Transverse colon (tissue), 4 donors: ENCODE results near the gene PLA2G4E. TPM values are rescaled to one million over a fixed set of nuclear protein-coding genes. Genes with fewer than 3 reads are reported as not detected.

Source experiments
- DNase-seq: peaks from one replicate; pipeline ENCODE4 v3.0.0-alpha.2; 2019
- H3K27ac ChIP-seq, 4 donors: fragments of 200-600 bp; sonication (generic); 2 replicates each; pipeline ENCODE4 v1.5.1; 2016 to 2018; ENCODE audit warnings: inconsistent platforms in 4 of 4
- H3K27me3 ChIP-seq: fragments of 200-600 bp; sonication (generic); 2 replicates; pipeline ENCODE4 v1.5.1; 2017; ENCODE audit warnings: inconsistent platforms
- H3K36me3 ChIP-seq, 4 donors: fragments of 200-600 bp; sonication (generic); 2 replicates each; pipeline ENCODE4 v1.5.1; 2017 to 2019; ENCODE audit warnings: inconsistent platforms in 4 of 4
- H3K4me1 ChIP-seq, 4 donors: fragments of 200-600 bp; sonication (generic); 2 replicates each; pipeline ENCODE4 v1.5.1; 2017 to 2020; ENCODE audit warnings: inconsistent platforms in 4 of 4
- H3K4me3 ChIP-seq, 4 donors: fragments of 200-600 bp; sonication (generic); 1 replicate in 1 of 4; 2 replicates in 3 of 4; pipeline versions ENCODE4 v1.5.1 to v1.6.1; 2017 to 2019; ENCODE audit warnings: inconsistent platforms in 4 of 4
- H3K9me3 ChIP-seq, 2 donors: fragments of 200-600 bp; sonication (generic); 2 replicates each; pipeline ENCODE4 v1.5.1; 2017 to 2019; ENCODE audit warnings: inconsistent platforms in 2 of 2
- CTCF ChIP-seq, 5 experiments: fragments of 200-600 bp in 3 of 5; fragments of 450-650 bp in 2 of 5; sonication (generic) in 3 of 5; IDR thresholded peaks; 1 replicate in 2 of 5; 2 replicates in 3 of 5; pipeline ENCODE4 v1.5.1; 2016 to 2017; ENCODE audit warnings: antibody characterized with exemption in 5 of 5, inconsistent platforms in 3 of 5, mild to moderate bottlenecking in 2 of 5, moderate library complexity in 1 of 5
- EP300 ChIP-seq: sonication (generic); formaldehyde crosslinking; IDR thresholded peaks from one replicate; pipeline ENCODE4 v1.6.1; 2017; ENCODE audit warnings: antibody characterized with exemption, low read depth
- POLR2A ChIP-seq: fragments of 450-650 bp; IDR thresholded peaks from one replicate; pipeline ENCODE4 v1.6.1; 2016; ENCODE audit warnings: antibody characterized with exemption, mild to moderate bottlenecking, moderate library complexity
- POLR2AphosphoS5 ChIP-seq, 3 donors: sonication (generic); formaldehyde crosslinking; IDR thresholded peaks; one replicate each; pipeline ENCODE4 v1.6.1; 2016; ENCODE audit warnings: antibody characterized with exemption in 3 of 3
- WGBS, 2 donors: methylation state at CpG; one replicate each; pipeline ENCODE4 v1.1.5; 2018; ENCODE audit warnings: low coverage in 1 of 2; 5-methylcytosine and 5-hydroxymethylcytosine counted together
- in situ Hi-C, 4 donors: fragments of 200-750 bp; cut with MboI; loops; one replicate each; pipeline versions ENCODE4 v1.15.0 to v1.15.1; 2017; ENCODE audit warnings: low sequenced_read_pairs in 3 of 4, low pct_ligation_motif_present in 1 of 4, low pct_unique_long_range_greater_than_20kb in 1 of 4
- intact Hi-C: fragments of 100-400 bp; cut with DNase I; formaldehyde crosslinking; loops from one replicate; pipeline ENCODE4 v1.15.1; 2023; ENCODE audit warnings: low total_unique reads
- total RNA-seq, 4 donors: library from RNA; depleted of rRNA; stranded (reverse); fragments of >200 nt; gene quantifications; one replicate each; pipeline ENCODE4 v1.1.0, GENCODE V29; 2016

The PLA2G4E gene
- total RNA-seq, 4 donors from 2014 or later = 0.32 TPM; not detected in 3

GRCh38 chr15:41977757-41978383 is 43.0 kb downstream of the PLA2G4E start:
- Histone ChIP-seq H3K36me3 (no peaks in the 10 kb centered on the region), H3K27ac (no peak overlapping the region), H3K27me3 (no peaks in the 10 kb centered on the region), H3K4me1 (peaks cover 5 to 31% (median 24%) of the 10 kb centered on the region in 4 donors), H3K4me3 (no peak overlapping the region), H3K9me3 (no peaks in the 10 kb centered on the region)
- no peak for TF ChIP-seq POLR2A
- TF ChIP-seq POLR2AphosphoS5 (IDR thresholded peaks at IDR 0.05) = no peak
- no peak for TF ChIP-seq CTCF (IDR thresholded peaks at IDR 0.05)
- no peak for TF ChIP-seq EP300
- no peak for DNase-seq
- in situ Hi-C loops = no loop called here
- intact Hi-C loops = no loop called here
- 83 to 86% methylated on average over 6 of the region's 6 CpGs for WGBS, 2 donors

- DNase-seq = no peak
- intact Hi-C loops = no loop called here
- 63 to 67% methylated on average over 1 to 2 of the region's 2 CpGs for WGBS, 2 donors
- H3K27me3 ChIP-seq = no peaks in the 10 kb centered on the region
- no peaks in the 10 kb centered on the region for H3K36me3 ChIP-seq
- TF ChIP-seq EP300 (no peak), CTCF (IDR thresholded peaks at IDR 0.05) (no peak), POLR2AphosphoS5 (IDR thresholded peaks at IDR 0.05) (no peak), POLR2A (no peak)
- in situ Hi-C loops = no loop called here
- H3K27ac ChIP-seq = no peak overlapping the region
- H3K4me1 ChIP-seq = peaks cover 5 to 33% (median 24%) of the 10 kb centered on the region in 4 donors
- no peak overlapping the region for H3K4me3 ChIP-seq
- no peaks in the 10 kb centered on the region for H3K9me3 ChIP-seq
These were observed 45.2 kb downstream of the PLA2G4E start for GRCh38 chr15:41975669-41976068.

GRCh38 chr15:41974041-41974440 is 46.8 kb downstream of the PLA2G4E start:
- no peak for DNase-seq
- H3K27me3 ChIP-seq = no peaks in the 10 kb centered on the region
- H3K4me3 ChIP-seq = no peak overlapping the region
- H3K36me3 ChIP-seq = no peaks in the 10 kb centered on the region
- no peak for TF ChIP-seq POLR2A
- no peak for TF ChIP-seq EP300
- no peak for TF ChIP-seq POLR2AphosphoS5 (IDR thresholded peaks at IDR 0.05)
- TF ChIP-seq CTCF (IDR thresholded peaks at IDR 0.05) = no peak
- peaks cover 0 to 42% (median 29%) of the 10 kb centered on the region in 4 donors for H3K4me1 ChIP-seq
- in situ Hi-C loops = no loop called here
- intact Hi-C loops = no loop called here
- no peaks in the 10 kb centered on the region for H3K9me3 ChIP-seq
- 13 to 56% methylated on average over 1 of the region's 1 CpG for WGBS, 2 donors
- H3K27ac ChIP-seq = peak overlapping the region; percentile 21 to 96 (median 88)

- Histone ChIP-seq H3K4me1 (peaks cover 0 to 57% (median 35%) of the 10 kb centered on the region in 4 donors), H3K27me3 (no peaks in the 10 kb centered on the region), H3K27ac (peak within 1 kb of the TSS; percentile 82 to 96 (median 92)), H3K36me3 (no peaks in the 10 kb centered on the region), H3K4me3 (peak within 1 kb of the TSS; percentile 67 to 94 (median 76)), H3K9me3 (no peaks in the 10 kb centered on the region)
- intact Hi-C loops (no loop called here), in situ Hi-C loops (no loop called here)
- 1 to 25% methylated on average over 4 to 66 of the region's 72 CpGs for WGBS, 2 donors
- peak; percentile 99 for DNase-seq
- TF ChIP-seq POLR2AphosphoS5 (IDR thresholded peaks at IDR 0.05) (peak; percentile 91 to 97 (median 94)), CTCF (IDR thresholded peaks at IDR 0.05) (peak in 3 of 5 experiments; percentile 28 to 47 (median 39)), POLR2A (peak; percentile 92), EP300 (no peak)
These were observed 48.3 kb downstream of the PLA2G4E start, which contains the start of gene EHD4 for GRCh38 chr15:41972253-41973242. TSS of gene EHD4 (minus strand) at chr15:41972557. CDS start at chr15:41972494, 63 bp downstream.
